GM18526 (cell line): ENCODE data around the gene ROPN1B.

Experiments
- POLR2A ChIP-seq: IDR thresholded peaks from 3 replicates; pipeline ENCODE4 v1.6.1; 2011; ENCODE audit not compliant: insufficient read length; ENCODE audit errors: extremely low read depth

The ROPN1B gene

GRCh38 chr3:126024049-126024854 is 55.3 kb downstream of the ROPN1B start:
- no peak for TF ChIP-seq POLR2A

GRCh38 chr3:126025116-126025729 is 56.2 kb downstream of the ROPN1B start:
- TF ChIP-seq POLR2A, result no peak

GRCh38 chr3:126025862-126026261 is 56.9 kb downstream of the ROPN1B start:
- no peak for TF ChIP-seq POLR2A

DNA sequence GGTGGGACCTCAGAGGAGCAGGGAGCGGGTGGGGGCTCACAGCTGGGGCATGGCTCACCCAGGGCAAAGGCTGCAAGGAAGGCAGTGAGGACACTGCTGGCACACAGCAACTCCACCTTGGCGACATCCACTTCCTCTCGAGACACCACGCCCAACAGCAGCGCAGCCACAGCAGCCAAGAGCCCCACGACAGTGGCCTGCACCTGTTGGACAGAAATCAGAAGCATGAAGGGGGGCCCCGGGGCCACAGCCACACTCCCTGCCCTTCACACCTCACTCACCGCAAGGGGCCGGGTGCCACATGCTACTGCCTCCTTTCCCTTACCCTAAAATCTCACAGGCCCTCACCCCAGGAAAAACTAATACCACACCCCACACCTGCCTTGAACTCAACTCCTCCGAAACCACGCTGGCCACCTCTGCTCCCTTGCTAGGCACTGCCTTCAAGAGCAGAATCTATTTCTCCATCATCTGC is 57.3 kb downstream of the ROPN1B start:
- TF ChIP-seq POLR2A, result no peak

- no peak for TF ChIP-seq POLR2A
Observed at GRCh38 chr3:126026761-126027160, 57.8 kb downstream of the ROPN1B start.

DNA sequence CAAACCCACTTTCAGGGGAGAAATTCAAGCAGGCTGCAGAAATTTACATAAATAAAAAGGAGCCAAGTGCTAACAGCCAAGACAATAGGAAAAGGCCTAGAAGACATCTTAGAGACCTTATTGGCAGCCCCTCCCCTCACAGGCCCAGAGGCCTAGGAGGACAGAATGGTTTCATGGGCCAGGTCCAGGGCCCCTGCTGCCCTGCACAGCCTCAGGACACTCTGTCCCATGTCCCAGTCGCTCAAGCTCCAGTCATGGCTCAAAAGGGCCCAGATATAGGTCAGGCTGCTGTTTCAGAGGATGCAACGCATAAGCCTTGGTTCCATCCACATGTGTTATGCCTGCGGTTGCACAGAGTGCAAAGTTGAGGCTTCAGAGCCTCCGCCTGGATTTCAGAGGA is 59.1 kb downstream of the ROPN1B start:
- no peak for TF ChIP-seq POLR2A

DNA sequence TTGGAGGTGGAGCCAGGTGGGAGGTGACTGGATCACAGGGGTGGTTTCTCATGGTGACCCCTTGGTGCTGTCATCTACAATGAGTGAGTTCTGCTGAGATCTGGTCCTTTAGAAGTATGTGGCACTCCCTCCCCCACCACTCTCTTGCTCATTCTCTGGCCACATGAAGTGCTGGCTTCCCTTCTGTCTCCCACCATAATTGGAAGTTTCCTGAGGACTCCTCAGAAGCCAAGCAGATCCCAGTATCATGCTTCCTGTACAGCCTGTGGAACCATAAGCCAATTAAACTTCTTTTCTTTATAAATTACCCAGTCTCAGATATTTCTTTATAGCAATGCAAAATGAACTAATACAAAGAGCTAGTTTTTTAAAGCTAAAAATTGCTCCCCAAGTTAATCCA is 60.3 kb downstream of the ROPN1B start:
- no peak for TF ChIP-seq POLR2A

DNA sequence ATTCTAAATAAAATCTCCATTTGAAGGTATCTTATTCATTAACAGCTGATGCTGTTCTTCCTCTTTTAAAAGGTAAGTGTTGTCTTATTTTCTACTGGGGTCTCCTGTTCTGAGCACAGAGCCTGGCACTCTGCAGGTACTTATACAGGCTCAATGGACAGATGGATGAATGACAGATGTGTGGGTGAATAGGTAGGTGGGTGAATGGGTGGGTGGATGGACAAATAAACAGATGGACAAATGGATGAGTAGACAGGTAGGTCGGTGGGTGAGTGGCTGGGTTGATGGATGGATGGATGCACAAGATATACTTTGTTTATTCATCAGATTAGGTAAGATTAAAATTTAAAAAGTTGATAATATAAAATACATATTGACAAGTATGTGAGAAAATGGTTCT is 61.5 kb downstream of the ROPN1B start:
- no peak for TF ChIP-seq POLR2A

DNA sequence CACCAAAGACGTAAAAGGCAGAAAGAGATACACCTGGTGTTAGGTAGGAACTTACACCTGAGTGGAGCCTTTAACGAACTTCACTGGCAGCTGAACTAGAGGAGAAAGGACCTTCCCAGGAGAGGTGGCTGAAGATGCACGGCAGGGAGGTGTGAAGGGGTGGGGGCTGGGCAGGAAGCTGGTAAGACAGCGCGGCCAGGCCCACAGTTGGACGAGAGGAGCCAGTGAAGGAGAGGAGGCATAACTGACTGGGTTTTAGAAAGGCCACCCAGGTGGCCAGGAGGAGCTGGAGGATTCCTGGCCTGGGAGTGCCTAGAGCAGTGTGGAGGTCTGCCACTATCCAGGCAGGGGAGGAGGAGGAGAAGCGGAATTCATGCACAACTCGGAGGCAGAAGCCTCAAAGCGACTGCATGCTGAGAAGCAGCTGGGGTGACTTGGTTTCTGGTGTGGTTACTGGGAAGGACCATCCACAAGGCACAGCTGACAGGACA is 63.0 kb downstream of the ROPN1B start:
- TF ChIP-seq POLR2A, result no peak
